GM18499 (cell line): ENCODE results near the gene TUBG2.

Source experiments
- ATAC-seq: cut with Tn5 transposase; IDR thresholded peaks from one replicate; pipeline ENCODE4 v1.9.1; 2021; ENCODE audit warnings: moderate number of reproducible peaks; ENCODE audit not compliant: insufficient read depth, unreplicated experiment

Gene TUBG2

DNA sequence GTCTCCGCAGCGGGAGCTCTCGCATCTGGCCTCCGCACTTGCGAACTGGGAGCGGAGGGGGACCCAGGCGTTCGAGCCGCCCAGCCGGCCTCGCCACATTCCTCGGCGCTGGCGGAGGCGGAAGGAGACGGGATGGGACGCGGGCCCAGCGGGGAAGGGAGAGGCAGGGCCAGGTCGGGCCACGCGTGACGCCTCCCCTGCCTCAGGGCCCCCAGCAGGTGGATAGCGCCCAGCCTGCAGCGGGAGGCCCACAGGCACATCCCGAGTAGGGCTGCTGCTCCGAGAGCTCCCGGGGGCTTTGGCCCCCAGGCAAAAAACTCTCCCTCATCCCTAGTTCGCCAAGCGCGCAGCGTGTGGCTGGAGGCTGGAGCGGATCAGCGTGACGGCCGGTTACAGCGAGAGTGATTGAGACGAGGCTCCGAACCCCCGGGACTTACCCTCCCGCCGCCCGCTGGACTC is 16.9 kb downstream of the TUBG2 start:
- no peak for ATAC-seq

DNA sequence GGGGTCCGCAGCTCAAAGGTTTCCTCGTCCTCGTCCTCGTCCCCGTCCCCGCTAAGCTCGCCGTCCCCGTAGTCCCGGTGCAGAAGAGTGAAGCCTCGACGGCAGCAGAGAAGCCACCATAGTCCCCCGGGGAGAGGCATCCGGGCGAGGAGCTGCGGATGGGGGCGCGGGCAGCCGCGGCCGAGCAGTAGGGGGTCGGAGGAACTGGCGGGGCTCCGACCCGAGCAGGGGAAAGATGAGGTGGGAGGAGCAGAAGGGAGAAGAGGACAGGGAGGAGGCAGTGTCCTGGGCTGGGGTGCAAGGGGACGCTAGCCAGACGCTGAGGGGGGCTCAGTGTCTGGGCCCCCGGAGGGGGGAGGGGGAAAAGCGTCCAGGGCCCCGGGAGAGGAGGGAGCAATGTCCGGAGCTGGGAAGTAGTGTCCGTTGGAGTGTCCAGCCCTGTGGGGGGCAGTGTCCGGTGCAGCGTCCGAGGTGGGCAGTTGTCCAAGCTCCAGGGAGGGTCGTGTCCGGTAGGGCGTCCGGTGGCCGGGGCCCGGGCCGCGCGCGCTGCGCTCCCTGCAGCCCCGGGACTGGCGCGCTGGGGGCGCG is 17.4 kb downstream of the TUBG2 start, which contains the start of gene PLEKHH3:
PLEKHH3 (minus strand) TSS at position 571 of the 588 bp plus-strand sequence; CDS start at position 140, 431 bp downstream.
- ATAC-seq = no peak

DNA sequence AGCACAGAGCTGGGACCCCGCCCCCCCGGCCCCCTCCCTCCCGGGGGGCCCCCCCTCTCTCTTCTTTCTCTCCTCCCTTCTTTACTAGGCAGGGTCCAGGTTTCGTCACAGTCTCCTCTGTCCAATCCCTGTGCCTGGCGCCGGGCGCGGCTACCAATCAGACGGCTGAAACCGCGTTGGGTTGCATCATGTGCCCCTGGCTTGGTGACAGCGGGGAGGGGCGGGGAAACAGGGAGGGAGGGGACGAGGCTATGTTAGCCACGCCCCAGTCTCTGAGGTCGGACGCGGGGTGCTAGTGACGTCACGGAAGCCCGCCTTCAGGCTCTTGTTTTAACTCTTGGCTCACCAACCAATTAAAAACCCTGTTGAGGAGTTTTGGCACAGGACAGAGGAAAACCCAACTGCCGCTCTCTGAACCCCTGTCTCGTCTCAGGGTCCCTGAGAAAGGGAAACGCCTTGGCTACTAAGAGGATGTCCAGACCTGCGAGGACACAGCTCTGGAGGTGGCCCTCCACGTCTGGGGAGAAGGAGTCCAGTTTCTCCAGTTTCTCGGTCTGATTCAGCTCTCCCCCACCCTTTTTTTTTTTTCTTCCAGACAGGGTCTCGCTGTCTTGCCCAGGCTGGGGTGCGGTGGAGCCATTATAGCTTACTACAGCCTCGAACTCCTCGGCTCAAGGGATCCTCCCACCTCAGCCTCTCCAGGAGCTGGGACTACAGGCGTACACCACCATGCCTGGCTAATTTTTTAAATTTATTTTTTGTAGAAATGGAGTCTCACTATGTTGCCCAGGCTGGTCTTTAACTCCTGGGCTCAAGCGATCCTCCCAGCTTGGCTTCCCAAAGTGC is 18.2 kb downstream of the TUBG2 start:
- no peak for ATAC-seq

DNA sequence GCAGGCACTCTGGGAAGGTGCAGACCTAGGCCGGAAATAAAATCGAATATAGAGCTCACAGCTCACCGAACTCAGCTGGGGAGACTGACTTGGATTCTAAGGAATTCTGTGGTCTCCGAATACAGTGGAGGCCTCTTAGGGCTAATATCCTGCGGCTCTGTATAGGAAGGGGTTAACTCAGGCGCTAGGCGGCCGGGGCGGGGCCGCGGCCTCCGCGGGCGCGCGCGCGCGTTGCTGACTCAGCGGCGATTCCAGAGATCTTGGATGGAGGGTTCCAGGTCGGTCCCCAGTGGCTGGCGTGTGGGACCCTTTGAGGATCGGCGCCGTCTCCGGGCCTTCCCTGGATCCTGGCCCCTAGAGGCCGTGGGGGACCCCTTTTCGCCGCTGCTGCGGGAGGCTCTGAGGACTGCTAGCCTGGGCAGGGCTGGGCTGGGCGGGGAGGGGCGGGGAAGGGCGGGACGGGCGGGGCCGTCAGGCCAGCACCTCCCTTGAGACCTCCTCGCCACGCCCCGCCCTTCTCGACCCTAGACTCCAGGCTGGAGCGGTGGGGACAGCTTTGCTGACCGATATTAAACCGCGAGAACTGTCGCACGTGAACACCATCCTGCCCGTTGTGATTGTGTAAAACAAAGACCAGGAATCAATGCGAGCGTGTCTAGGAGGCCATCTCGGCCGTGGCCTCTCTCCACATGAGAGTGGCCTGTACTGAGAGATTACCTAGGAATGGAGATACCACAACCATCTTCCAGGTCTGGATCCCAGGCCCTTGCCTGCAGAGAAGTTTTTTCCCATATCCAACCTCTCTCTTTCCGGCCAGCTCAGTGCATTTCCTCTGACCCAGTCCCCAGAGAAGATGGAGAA is 19.1 kb downstream of the TUBG2 start:
- ATAC-seq = no peak

DNA sequence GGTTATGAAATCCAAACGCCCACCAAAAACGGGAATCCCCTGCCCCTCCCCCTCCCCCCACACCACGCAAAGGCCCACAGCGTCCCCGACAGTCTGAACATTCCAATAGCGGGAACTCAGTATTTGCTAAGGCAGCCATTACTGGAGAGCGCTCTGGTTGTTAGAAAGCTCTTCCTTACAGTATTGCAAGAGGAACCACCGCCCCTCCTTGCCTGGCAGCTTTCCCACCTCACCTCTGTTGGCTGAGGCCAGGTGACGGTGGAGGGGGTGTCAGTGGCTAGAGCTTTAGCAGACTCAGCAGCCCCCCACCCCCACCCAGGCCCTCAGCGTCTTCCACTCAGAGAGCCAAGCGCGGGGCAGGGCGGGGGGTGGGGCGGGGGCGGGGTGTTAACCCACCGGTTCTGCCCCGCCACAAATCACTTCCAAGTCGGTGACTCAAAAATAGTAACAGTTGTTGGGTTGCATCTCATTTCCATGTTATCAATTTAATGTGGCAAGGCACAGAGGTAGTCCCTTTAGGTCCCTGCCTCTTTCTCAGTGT is 19.9 kb downstream of the TUBG2 start:
- ATAC-seq = no peak

DNA sequence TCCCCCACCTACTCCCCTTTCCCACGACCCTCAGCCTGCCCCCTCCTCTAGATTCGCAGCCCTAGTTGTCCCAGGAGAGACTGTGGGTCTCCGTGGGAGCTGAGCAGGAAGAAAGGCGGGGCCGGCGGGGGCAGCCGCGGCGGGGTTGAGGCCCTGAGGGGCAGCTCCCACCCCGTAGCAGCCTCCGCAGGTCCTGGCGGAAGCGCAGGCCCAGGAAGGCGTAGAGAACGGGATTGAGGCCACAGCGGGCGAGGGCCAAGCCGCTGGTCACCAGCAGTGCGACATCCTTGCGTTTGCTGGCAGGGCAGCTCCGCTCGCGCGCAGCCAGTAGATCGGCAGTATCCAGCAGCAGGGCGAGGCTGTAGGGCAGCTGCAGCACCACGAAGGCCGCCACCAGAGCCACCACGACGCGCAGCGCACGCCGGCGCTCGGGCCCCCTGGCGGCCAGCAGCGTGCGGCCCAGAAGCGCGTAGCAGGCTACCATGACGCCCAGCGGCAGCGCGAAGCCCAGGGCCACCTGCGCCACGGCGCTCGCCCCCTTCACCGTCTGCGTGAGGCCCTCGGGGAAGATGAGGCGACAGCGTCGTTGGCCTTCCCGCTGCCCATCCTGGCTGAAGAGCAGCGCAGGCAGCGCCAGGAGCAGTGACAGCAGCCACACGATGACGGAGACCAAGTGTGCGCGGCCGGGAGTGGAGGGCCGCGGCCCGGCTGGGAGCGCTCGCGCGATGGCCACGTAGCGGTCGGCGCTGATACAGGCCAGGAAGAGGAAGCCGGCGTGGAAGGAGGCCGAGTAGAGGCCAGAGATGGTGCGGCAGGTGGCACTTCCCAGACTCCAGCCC is 20.6 kb downstream of the TUBG2 start:
- ATAC-seq = no peak

DNA sequence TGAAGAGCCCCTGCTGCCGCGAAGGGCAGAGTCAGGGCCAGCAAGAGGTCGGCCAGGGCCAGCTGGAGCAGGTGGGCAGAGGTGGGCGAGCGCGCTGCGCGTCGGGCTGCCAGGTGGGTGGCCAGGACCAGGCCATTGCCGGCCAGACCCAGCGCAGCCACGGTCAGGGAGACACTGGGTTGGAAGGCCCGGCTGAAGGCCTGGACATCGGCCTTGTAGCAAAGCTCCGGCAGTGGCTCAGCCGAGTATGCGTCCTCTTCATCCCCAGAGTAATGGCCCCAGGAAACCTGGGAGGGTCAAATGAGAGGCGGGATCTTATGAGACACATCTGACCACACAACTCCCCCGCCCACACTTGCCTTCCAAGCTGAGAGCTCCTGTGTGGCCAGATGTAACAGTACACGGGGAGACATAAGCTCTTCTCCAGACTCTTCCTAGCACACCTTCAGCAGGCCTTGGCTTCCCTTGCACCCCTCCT is 21.3 kb downstream of the TUBG2 start:
- ATAC-seq = no peak

DNA sequence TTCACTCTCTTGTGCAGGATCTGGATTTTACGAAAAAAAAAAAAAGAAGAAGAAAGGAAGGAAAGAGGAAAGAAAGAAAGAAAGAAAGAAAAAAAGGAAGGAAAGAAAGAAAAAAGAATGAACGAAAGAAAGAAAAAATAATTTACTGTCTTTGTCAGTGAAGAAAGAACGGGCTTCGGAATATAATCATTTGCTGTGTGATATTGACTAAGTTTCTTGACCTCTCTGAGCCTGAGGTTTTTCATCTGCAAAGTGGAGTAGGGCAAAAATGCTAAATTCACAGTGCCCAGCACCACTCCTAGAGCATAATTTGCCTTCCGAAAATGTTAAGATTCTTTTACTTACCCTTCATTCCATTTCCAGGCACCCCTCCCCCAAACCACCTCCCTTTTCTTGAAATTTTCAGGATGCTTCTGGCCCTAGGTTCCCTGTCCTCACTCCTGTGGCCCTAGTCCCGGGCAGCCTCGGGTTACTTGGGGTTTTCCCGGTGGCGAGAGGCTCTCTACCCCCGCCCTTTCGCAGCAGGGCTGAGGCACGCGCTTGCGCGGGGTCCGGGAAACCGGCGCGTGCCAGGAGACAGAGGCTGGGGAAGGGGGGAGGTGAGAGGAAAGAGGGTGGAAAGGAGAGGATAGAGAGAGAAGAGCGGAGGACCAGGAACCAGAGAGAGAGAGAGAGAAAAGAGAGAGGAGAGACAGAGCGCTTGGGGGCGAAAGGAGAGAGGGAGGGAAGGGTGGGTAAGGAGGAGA is 23.1 kb downstream of the TUBG2 start, which contains the start of gene CNTNAP1:
CNTNAP1 (plus strand) TSS at position 556 of the 746 bp plus-strand sequence. CDS start 299 bp downstream, outside the sequence.
- no peak for ATAC-seq

DNA sequence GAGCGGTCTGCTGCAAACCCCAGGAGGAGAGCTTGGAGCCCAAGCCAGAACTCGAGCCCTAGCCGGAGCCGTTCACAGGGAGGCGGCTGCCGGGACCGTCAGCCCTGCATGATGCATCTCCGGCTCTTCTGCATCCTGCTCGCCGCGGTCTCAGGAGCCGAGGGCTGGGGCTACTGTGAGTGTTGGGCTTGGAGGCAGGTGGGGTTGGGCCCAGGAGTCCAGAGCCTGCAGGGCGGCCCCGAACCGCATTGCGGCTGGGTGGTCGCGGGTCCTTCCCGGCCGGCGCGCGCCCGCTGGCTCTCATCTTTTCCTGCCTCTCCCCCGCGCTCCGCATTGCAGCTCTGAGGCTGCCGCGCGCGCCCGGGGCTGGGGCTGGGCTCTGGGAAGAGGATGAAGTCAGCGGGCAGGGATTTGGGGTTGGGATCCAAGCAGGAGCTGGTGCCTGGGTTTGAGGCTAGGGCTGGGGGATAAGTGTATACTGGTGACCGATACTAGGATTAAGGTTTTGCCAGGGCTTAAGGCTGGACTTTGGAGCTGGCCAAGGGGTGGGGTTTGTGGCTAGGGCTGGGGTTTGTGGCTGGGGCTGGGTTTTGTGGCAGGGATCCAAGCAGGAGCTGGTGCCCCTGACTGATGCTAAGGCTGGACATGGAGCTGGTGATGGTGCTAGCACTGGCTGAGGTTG is 23.8 kb downstream of the TUBG2 start:
- ATAC-seq = no peak

DNA sequence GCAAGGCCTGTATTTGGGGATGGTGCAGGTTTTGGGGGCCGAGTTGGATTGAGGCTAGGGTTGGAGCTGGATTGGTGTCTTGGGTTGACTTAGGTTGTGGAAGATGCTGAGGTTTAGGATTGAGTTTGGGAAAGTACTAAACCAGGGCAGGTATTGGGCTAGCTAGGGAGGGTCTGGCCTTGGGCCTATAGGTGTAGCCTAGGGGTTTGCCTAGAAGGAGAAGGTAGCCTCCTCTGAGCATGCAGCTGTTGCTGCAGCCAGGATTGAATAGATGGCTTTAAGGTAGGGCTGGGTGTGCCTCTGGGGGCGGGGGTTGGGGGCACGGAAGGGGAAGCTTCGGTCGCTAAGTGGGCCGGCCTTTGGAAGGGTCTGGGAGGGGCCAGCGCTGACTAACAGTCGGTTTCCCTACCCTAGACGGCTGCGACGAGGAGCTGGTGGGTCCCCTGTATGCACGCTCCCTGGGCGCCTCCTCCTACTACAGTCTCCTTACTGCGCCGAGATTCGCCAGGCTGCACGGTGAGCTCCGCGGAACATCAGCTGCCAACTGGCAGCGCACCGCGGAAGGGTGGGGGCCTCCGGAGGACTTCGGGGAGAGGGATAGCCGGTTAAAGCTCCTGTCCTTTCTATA is 24.4 kb downstream of the TUBG2 start:
- ATAC-seq = no peak

DNA sequence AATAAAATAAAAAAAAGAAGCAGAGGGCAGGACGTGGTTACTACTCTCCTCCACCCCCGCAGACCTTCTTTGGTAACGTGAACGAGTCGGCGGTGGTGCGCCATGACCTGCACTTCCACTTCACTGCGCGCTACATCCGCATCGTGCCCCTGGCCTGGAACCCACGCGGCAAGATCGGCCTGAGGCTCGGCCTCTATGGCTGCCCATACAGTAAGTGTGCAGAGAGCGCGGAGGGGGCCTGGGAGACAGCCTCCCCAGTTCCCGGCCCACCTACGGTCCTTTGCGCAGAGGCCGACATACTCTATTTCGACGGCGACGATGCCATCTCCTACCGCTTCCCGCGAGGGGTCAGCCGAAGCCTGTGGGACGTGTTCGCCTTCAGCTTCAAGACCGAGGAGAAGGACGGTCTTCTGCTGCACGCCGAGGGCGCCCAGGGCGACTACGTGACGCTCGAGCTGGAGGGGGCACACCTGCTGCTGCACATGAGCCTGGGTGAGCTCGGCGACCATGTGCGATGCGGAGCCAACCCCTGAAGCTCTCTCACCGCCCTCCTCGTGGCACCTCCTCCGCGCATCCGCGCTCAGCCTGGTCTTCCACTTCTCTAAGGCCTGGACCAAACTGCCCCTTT is 26.0 kb downstream of the TUBG2 start:
- ATAC-seq = no peak

DNA sequence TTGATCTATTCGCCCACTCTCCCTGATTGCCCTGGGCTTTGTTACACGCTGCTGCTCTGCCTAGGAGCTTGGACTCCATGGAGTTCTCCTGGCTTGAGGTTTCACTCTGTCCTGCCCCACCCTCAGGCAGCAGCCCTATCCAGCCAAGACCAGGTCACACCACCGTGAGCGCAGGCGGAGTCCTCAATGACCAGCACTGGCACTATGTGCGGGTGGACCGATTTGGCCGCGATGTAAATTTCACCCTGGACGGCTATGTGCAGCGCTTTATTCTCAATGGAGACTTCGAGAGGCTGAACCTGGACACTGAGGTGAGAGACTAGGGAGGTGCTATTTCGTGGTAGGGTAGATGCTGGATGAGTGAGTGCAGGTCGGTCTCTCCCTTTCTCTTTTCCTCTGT is 26.7 kb downstream of the TUBG2 start:
- no peak for ATAC-seq

DNA sequence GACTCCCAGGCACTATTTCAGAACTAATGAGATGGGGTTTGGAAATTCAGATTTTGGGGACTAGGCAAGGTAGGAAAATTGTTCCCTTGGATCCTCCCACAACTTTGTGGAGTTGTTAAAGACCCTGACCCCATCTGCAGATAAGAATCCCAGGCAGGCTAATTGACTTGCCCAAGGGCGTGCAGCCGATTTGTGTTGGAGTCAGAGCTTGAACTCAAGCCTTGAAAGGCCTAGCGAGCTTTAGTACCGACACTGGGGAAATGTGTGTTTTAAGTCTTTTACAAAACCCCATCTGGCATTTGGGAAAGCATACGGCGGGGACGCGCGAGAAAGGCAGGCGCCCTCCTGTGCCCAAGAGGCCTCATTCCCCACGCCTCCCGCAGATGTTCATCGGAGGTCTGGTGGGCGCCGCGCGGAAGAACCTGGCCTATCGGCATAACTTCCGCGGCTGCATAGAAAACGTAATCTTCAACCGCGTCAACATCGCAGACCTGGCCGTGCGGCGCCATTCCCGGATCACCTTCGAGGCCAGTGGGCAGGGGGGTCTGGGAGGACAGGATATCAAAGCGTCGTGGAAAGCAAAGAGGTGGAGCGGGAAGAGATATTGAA is 27.5 kb downstream of the TUBG2 start:
- no peak for ATAC-seq

DNA sequence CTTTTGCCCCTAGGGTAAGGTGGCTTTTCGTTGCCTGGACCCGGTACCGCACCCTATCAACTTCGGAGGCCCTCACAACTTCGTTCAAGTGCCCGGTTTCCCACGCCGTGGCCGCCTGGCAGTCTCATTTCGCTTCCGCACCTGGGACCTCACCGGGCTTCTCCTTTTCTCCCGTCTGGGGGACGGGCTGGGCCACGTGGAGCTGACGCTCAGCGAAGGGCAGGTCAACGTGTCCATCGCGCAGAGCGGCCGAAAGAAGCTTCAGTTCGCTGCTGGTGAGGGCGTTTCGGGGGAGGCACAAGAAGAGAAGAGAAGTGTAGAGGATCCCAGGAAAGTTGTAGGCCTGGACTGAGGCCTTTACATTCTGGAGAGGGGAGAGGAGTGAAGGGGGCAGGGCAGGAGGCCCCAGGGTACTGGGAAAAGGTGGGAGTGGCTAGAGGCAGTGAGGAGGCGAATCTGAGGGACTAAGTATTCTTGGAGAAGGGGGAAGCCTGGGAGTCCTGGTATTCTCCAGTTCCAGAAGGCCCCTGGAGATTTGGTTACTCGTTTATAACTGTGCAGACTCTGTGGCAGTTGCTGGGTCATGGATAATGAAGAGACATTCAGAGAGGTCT is 28.7 kb downstream of the TUBG2 start:
- ATAC-seq = no peak

DNA sequence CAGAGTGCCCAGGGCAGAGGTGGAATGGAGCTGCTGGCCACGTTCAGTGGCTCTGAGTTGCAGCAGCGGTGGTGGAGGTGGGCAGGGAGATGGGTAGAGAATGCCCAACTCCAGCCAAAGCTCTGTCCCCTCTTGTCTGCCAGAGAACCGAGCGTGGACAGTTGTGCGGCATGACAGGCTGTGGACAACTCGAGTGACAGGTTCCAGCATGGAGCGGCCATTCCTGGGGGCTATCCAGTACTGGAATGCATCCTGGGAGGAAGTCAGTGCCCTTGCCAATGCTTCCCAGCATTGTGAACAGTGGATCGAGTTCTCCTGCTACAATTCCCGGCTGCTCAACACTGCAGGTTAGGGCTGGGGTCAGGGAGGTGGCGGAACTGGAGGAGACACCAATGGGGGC is 31.5 kb downstream of the TUBG2 start:
- ATAC-seq = no peak

DNA sequence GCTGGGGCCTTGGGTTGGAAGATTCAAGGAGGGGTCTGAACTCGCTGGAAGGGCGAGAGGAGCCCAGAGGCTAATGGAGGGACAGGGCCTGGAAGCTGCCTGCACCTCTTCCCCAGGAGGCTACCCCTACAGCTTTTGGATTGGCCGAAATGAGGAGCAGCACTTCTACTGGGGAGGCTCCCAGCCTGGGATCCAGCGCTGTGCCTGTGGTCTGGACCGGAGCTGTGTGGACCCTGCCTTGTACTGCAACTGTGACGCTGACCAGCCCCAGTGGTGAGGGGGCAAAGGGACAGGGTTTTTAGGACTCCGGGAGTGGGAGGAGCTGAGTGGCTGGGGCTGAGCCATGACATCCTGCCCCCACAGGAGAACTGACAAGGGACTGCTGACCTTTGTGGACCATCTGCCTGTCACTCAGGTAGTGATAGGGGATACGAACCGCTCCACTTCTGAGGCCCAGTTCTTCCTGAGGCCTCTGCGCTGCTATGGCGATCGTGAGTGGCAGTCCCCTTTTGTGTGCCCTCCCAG is 32.0 kb downstream of the TUBG2 start:
- no peak for ATAC-seq
